WTC11 (cell line): Measurements from ENCODE around the gene LMO2.

Experiments used
- E2F5 ChIP-seq: sonication (generic); formaldehyde crosslinking; IDR thresholded peaks from 2 replicates; pipeline ENCODE4 v1.8.1; 2022; ENCODE audit warnings: mild to moderate bottlenecking, moderate library complexity, missing genetic modification reagents
- ESRRA ChIP-seq: sonication (generic); formaldehyde crosslinking; IDR thresholded peaks from 2 replicates; pipeline ENCODE4 v1.8.1; 2022; ENCODE audit warnings: mild to moderate bottlenecking, missing genetic modification reagents, borderline replicate concordance
- SP1 ChIP-seq: sonication (generic); formaldehyde crosslinking; conservative IDR thresholded peaks from 2 replicates; pipeline ENCODE4 v1.8.1; 2022; ENCODE audit warnings: missing genetic modification reagents
- TEAD4 ChIP-seq: sonication (generic); formaldehyde crosslinking; IDR thresholded peaks from 2 replicates; pipeline ENCODE4 v1.8.0; 2022; ENCODE audit warnings: mild to moderate bottlenecking, missing genetic modification reagents
- ZNF263 ChIP-seq: sonication (generic); formaldehyde crosslinking; IDR thresholded peaks from 2 replicates; pipeline ENCODE4 v1.8.1; 2022; ENCODE audit warnings: low read depth, mild to moderate bottlenecking, moderate library complexity, missing genetic modification reagents
- TF ChIP-seq, protein P1 (sequence below): sonication (generic); formaldehyde crosslinking; IDR thresholded peaks from 2 replicates; pipeline ENCODE4 v1.8.0; 2022; ENCODE audit warnings: mild to moderate bottlenecking, missing genetic modification reagents
- TF ChIP-seq, protein P2 (sequence below): fragments of 200-600 bp; IDR thresholded peaks from 2 replicates; pipeline ENCODE4 v1.8.0; 2022; ENCODE audit warnings: antibody characterized with exemption

- TF ChIP-seq TEAD4 (CRISPR knock-in tag) (no peak), SP1 (no peak), E2F5 (no peak), ZNF263 (CRISPR knock-in tag) (no peak), ESRRA (no peak)
- TF ChIP-seq, protein P1, sequence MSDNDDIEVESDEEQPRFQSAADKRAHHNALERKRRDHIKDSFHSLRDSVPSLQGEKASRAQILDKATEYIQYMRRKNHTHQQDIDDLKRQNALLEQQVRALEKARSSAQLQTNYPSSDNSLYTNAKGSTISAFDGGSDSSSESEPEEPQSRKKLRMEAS (CRISPR knock-in tag): no peak
- TF ChIP-seq, protein P2, sequence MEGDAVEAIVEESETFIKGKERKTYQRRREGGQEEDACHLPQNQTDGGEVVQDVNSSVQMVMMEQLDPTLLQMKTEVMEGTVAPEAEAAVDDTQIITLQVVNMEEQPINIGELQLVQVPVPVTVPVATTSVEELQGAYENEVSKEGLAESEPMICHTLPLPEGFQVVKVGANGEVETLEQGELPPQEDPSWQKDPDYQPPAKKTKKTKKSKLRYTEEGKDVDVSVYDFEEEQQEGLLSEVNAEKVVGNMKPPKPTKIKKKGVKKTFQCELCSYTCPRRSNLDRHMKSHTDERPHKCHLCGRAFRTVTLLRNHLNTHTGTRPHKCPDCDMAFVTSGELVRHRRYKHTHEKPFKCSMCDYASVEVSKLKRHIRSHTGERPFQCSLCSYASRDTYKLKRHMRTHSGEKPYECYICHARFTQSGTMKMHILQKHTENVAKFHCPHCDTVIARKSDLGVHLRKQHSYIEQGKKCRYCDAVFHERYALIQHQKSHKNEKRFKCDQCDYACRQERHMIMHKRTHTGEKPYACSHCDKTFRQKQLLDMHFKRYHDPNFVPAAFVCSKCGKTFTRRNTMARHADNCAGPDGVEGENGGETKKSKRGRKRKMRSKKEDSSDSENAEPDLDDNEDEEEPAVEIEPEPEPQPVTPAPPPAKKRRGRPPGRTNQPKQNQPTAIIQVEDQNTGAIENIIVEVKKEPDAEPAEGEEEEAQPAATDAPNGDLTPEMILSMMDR: no peak
Measured at GRCh38 chr11:33842236-33842915, 49.5 kb downstream of the LMO2 start.
